MM.1S (cell line): ENCODE measurements around the gene CACNG7.

ENCODE experiments used
- CTCF ChIP-seq: fragments of 300-600 bp; sonication (generic); IDR thresholded peaks from 2 replicates; pipeline ENCODE4 v1.5.1; 2016; ENCODE audit warnings: antibody characterized with exemption, low read length, mixed read lengths
- EZH2 ChIP-seq: fragments of 300-600 bp; sonication (generic); optimal IDR thresholded peaks from 2 replicates; pipeline ENCODE3; 2017; ENCODE audit warnings: low read depth, mild to moderate bottlenecking, antibody characterized with exemption, low read length, mixed read lengths
- EZH2phosphoT487 ChIP-seq: fragments of 300-600 bp; sonication (generic); IDR thresholded peaks from 2 replicates; pipeline ENCODE4 v1.6.1; 2018; ENCODE audit warnings: antibody characterized with exemption, low read length

DNA sequence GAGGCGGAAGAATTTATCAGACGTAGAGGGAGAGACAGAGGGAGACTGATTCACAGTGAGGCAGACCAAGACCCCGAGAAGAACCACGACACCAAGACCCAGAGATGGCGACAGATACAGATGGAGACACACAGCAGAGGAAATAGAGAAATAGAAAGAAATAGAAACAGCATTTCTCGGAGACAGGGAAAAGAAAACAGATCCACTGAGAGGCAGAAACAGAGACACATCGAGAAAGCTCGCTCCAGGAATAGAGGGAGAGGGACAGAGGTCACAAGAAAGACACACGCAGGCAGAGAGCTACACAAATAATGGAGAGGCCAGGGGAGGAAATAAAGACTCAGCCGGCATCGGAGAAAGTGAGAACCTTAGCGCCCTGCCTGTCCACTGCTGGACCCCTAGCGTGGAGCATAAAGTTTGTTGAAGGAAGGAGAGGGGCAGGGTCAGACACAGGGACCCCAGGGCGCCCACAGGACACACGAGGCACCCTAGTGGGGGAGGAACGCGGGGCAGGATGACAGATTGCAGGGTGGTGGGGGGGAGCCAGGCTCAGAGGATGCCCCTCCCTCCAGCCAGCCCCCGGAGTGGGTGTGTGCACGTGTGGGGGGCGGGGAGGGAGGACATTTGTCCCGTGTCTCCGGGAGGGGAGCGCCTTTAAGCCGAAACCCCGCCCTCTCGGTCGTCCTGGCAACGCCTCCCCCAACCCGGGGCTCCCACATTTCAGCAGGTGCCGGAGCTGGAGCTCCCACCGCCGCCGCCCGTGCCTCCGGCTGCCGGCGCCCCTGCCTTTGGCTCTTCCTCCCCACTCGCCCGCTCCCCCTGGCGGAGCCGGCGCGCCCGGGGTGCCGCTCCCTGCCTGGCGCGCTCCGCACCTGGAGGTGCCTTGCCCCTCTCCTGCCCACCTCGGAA lies 27.3 kb upstream of the CACNG7 start, which contains the start of gene PRKCG:
- TF ChIP-seq CTCF, result no peak
- TF ChIP-seq EZH2phosphoT487, result no peak
- TF ChIP-seq EZH2, result no peak
